Omental fat pad (tissue), 4 donors: ENCODE measurements around the gene FOXP4. TPM values are rescaled to one million over a fixed set of nuclear protein-coding genes. Genes with fewer than 3 reads are reported as not detected.

ENCODE experiments used
- ATAC-seq: fragments of 150-250 bp; one replicate; pipeline ENCODE4 v1.9.1; 2016; ENCODE audit warnings: mild to moderate bottlenecking, moderate library complexity; ENCODE audit not compliant: low FRiP score
- DNase-seq: peaks from one replicate; pipeline ENCODE4 v3.0.0-alpha.2; 2019; ENCODE audit warnings: low spot score
- total RNA-seq, 4 donors: library from RNA; depleted of rRNA; stranded (reverse); fragments of >200 nt; gene quantifications; one replicate each; pipeline ENCODE4 v1.1.0, GENCODE V29; 2016
- TF ChIP-seq, protein P1 (sequence below), 3 donors: fragments of 450-650 bp; IDR thresholded peaks; one replicate each; pipeline ENCODE4 v1.5.1; 2016 to 2017; ENCODE audit warnings: antibody characterized with exemption in 3 of 3, mild to moderate bottlenecking in 3 of 3, moderate library complexity in 2 of 3

FOXP4 gene
- total RNA-seq, 4 donors from 2014 or later: 3.6 to 9.0 (median 5.5) TPM

DNA sequence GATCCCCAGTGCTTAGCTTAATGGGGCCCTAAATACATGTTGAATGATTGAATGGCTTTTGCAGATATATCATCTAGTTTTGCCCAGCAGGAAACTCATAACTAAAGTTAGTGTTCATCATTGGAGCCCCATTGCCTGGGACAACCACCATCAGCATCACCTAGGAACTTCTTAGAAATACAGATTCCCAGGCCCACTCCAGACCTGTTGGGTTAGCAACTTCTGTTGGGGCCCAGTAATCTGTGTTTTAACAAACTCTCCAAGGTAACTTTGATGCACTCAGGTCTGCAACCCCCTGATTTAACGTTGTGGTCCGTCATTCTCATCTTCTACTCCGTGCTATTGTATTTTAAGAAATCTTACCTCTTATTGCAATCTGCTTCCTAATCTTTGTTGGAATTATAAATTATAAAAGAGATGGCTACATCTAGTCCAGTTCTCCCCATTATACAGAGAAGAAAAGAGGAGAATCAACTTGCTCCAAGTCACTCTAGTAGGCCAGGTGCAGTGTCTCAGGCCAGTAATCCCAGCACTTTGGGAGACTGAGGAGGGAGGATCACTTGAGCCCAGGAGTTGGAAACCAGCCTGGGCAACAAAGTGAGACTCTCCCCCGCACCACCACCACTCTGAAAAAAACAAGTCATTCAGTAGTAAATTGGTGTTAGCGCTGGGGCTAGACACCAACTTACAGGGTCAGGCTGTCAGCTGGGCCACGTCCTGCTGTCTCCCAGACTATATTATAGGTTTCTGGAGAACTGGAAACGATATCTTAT is 13.7 kb downstream of the FOXP4 start:
- no peak for ATAC-seq
- DNase-seq: no peak
- TF ChIP-seq, protein P1, sequence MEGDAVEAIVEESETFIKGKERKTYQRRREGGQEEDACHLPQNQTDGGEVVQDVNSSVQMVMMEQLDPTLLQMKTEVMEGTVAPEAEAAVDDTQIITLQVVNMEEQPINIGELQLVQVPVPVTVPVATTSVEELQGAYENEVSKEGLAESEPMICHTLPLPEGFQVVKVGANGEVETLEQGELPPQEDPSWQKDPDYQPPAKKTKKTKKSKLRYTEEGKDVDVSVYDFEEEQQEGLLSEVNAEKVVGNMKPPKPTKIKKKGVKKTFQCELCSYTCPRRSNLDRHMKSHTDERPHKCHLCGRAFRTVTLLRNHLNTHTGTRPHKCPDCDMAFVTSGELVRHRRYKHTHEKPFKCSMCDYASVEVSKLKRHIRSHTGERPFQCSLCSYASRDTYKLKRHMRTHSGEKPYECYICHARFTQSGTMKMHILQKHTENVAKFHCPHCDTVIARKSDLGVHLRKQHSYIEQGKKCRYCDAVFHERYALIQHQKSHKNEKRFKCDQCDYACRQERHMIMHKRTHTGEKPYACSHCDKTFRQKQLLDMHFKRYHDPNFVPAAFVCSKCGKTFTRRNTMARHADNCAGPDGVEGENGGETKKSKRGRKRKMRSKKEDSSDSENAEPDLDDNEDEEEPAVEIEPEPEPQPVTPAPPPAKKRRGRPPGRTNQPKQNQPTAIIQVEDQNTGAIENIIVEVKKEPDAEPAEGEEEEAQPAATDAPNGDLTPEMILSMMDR (IDR thresholded peaks at IDR 0.05): no peak

DNA sequence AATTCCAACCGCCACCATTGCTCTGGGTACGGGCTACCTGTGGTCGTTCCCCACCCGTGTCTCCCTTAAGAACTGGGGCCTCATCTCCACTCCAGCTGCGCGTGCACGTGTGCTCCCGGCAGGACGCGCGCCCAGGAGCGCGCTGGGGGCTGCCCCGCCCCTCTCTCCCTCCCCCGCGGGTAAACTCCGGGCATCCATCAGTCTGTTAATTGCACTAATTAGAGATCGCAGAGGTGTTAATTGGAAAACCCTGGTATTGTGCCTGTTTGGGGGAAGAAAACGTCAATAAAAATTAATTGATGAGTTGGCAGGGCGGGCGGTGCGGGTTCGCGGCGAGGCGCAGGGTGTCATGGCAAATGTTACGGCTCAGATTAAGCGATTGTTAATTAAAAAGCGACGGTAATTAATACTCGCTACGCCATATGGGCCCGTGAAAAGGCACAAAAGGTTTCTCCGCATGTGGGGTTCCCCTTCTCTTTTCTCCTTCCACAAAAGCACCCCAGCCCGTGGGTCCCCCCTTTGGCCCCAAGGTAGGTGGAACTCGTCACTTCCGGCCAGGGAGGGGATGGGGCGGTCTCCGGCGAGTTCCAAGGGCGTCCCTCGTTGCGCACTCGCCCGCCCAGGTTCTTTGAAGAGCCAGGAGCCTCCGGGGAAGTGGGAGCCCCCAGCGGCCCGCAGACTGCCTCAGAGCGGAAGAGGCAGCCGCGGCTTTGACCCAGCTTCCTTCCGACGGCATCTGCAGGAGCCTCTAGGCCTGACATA is 14.4 kb downstream of the FOXP4 start:
- TF ChIP-seq, protein P1 (IDR thresholded peaks at IDR 0.05): no peak
- DNase-seq (no peak), ATAC-seq (no peak)

DNA sequence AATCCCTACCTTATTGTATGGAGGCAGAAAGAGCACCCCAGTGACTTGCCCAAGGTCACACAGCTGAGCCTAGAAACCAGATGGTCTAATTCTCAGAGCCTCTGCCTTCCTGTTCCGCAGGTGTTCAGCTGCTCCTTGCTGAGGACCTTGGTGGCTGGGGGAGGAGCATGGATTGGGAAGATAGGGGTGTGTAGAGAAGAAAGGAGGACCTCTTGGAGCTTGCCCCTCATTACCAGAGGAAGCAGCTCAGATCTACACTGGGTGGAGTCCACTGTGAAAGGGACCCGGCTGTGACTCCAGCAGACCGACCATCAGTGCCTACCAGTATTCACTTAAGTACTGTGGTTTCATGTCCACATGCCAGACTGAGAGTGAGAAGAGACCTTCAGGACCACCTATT is 15.2 kb downstream of the FOXP4 start:
- TF ChIP-seq, protein P1 (IDR thresholded peaks at IDR 0.05): no peak
- no peak for ATAC-seq

DNA sequence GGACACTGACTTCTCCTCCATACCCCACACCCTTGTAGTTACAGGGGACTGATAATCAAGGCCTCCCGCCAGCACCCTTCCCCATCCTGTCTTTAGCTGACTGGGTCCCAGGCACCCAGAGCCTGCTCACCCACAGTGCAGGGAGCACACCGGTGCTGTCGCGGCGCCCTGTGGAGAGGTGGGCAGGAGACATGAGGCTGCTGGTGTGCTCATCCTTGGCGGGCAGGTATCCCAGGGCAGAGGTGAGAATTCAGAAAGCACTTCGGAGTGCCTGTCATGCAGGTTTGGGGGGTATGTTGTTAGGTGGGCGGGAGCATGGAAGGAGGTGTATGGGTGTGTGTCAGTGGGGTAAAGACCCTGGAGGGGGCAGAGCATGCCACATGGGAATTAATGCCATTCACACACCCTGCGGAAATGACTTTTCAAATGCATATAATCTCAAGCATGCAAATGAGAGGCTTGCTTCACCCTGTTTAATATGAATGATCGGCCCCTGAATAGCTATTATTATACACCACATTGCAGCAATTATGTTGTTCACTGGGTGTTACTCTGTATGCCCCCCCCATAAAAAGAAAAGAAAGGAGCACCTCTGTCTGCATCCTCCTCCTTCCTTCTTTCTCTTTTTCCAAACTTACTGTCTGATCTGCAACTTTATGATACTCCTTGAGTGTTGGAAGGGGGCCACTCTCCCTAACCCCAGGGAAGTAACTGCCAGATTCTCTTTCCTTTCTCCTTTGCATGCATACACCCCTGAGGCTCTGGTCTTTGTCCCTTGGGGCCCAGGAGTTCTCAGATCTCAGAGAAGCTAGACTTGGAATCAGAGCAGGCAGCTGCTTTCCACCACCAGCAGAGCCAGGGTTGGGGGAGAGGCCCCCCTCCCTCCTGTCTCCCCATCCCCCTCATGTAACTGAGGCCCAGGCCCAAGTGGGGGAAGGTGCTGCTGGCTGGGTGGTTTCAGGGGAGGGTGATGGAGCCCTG is 16.0 kb downstream of the FOXP4 start:
- ATAC-seq (no peak), DNase-seq (no peak)
- TF ChIP-seq, protein P1 (IDR thresholded peaks at IDR 0.05): no peak

More for the DNA sequence above, 15.2 kb downstream of the FOXP4 start:
- DNase-seq: no peak

DNA sequence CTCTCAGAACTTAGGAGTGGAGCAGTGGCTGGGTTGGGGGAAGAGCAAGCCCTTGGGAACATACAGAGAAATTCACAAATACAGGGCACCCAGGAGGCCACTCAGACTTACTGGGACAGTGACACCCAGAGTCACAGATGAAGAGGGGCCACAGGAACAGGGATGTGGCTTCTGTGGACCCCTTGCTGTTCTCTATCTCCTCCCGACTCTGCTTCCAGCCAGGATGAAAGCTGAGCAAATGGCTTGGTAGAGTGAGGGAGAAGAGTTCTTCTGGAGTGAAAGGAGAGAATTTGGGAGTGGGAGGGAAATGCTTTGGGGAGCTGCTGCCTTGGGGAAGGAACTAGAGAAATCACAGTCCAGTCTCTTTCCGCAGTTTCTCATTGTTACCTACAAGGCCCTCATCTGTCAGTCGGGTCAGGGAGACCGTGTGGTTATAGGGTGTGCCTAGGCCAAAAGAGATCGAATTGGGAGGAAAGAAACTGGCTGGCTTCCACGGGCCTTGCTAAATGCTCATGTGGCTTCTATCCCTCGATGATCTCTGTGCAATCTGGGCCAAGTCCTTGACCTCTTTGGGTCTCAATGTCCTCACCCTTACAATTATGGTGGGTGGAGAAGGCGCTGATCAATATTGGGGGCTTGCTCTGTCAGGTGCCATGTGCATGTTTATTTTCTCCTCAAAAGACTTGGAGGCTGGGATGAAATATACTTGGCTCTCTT is 17.0 kb downstream of the FOXP4 start:
- DNase-seq (no peak), ATAC-seq (no peak)
- TF ChIP-seq, protein P1 (IDR thresholded peaks at IDR 0.05): no peak
